HK-2 (cell line): Measurements from ENCODE around the gene CCNO.

Experiments
- DNase-seq: peaks from one replicate; pipeline ENCODE4 v3.0.0-alpha.2; 2018; ENCODE audit not compliant: unreplicated experiment

The CCNO gene

DNA sequence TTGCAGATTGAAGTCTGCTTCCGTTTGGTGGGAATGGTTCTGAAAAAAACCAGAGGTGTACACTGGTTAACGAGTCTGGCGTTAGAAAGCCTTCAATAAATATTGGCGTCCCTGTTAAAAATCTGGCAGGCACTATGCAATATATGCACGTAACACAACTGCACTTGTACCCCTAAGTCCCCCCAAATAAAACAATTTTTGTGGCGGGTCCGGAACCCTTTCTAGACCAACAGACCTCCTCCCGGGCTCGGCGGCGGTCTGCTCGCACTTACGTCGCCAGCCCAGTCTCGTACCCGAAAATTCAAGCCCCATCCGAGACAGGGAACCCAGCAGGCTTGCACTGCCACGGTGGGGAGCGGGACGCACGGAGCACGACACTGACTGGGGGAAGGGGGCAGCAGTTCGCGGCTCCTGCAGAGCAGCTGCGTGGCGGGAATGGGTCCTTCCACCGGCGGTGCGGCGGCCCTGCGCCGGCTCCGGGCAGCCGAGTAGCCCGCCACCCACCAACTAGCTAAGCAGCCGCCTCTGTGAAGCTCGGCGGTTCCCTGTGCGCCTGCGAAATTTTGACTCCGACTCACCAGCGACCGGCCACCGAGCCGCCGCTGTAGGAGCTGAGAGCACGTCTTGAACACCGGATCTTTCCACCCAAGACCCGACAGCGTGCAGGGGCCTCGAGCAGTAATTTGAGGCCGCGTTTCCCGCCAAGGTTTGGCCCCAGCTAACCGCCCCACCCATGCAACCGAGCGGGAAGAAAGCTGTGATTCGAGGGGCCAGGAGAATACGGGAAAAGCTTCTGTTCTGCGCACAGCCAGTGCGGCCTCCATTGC is 10.2 kb downstream of the CCNO start:
- no peak for DNase-seq

GRCh38 chr5:55222092-55222984 is 11.1 kb downstream of the CCNO start:
- no peak for DNase-seq

DNA sequence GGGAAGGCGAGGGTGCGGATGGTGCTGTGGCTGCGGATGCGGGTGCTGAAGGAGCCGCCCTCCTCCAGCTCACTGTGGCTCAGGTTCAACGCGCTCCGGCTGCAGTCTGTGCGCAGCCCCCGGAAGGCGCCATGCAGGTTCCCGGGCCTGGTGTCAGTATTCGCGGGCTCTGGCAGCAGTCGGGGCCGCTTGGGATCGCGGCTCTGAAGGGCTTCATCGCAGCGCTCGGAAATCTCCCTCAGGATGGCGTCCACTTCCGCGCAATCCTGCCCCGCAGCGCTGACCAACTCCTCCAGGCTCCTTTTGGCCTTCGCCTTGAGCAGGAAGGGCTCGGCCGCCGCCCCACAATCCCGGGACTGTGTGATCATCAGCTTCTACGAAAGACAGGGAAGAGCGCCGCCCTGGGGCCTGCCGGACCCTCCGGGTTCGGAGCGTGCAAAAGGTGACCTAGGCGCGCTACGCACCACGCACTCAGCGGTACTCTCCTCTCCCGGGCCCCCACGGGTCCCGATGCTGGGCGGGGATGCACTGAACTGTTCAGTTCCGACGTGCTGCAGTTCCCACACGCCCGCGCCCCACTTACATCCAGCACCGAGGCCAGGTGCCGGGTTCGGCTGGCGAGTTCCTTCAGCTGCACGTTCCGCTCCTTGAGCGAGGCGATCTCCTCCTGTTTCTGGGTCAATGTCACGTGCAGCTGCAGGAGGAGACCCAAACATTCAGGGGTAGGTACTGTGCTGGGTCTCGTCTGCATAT is 12.8 kb downstream of the CCNO start:
- no peak for DNase-seq

- DNase-seq, result no peak
These were observed 13.6 kb downstream of the CCNO start for GRCh38 chr5:55219770-55220169.

DNA sequence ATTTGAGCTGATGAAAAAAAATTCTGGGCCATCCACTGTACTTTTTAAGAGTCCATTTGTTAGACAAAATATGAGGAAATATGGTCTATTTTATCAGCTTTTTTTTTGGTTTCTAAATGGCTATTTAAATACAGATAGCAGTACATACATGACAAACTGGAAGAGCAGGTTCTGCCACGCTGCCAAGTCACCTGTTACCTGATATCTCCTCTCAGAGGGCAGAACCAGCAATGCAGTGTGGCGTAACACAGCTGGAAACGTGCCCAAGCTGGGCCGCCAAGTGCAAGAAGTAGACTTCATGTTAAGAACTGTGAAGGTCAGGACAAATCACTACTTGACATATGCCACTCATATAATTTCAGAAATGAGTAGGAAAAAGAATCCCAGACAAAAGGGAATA is 14.4 kb downstream of the CCNO start:
- DNase-seq, result no peak

DNA sequence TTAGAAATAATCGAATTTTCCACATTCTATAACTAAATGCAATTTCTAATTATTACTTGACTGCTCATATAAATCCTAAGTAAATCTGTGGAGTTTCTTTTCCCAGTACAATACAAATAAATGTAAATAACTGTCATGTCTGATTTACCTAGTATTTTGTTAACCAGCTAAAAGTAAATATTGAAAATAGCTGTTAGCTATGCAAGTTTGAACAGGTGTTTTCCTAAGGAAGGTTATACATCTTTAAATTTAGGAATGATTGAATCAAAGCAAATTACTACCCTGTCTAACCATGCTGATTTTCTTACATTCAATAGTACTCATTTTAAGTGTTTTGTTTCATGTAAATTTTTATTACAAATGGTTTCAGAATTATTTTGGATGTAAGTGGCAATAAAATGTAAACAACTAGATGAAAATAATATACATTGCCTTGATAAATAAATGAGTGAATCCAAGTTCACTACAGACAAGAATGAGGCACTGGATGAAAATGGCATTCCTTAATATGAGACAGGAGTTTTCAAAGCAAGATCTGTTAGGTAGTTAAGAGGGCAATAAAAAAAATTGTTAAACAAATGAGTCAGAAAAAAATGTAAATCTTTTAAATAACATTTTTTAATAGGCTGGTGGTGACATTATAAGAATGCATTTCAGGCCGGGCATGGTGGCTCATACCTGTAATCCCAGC is 22.1 kb downstream of the CCNO start:
- DNase-seq, result no peak

DNA sequence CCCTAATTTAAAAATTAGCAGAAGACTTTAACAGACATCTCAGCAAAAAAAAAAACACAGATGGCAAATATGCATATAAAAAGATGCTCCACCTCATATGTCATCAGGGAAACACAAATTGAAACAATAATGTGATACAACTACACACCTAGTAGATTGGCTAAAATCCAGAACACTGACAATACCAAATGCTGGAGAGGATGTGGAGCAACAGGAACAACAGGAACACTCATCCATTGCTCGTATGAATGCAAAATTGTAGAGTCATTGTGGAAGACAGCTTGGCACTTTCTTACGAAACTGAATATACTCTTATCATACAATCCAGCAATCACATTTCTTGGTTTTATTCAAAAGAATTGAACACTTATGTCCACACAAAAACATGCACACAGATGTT is 28.4 kb downstream of the CCNO start:
- DNase-seq, result no peak

DNA sequence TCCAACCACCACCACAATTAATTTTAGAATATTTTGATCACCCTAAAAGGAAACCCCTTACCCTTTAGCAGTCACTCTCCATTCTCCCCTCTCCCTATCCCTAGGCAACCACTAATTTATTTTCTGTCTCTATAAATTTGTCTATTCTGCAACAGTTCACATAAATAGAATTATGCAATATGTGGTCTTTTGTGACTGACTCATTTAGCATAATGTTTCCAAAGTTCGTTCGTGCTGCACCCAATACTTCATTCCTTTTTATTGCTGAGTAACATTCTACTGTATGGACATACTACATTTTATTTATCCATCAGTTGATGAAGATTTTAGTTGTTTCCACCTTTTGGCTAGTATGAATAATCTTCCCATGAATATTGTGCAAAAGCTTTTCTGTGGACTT is 42.2 kb downstream of the CCNO start:
- DNase-seq, result no peak

DNA sequence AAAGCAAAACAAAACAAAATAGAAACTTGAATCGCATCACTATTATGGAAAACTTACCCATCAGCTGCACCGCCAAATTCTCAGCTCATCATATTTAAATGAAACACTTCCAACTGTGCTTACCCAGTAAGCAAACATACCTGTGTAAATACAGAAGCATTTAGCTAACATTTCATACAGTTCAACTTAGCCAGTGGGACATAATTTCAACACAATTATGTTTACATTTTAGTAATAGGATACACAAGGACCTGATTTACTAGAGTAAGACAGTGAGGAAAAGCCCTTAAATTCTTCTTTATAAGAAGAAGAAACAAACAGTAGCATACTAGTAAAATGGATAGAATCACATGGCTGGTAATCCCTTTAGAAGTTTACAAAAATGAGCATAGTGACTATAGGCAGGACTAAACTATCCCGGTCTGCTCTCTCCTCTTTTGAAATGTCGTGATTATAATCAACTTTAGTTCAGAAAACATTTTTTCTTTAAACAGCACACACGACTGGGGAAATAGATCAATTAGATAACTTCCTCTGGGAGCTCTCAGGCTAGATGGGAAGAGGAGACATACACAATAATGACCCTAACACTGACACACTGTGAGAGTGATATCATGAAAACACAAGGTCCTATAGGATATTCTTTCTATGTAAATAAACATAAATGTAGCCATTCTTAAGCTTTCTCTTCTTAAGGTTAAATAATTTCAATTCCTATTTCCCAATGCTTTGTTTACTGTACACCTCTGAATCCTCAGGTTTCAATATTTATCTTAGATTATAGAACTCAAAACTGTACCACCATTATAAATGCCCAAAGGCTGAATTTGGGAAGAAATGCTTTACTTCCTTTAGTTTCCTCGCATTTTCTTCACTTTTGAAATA is 44.5 kb downstream of the CCNO start:
- DNase-seq, result no peak

- no peak for DNase-seq
These were observed 46.0 kb downstream of the CCNO start for GRCh38 chr5:55187370-55187769.
